A549 treated with AZD9567 at 1 μM for 4 hours (cell line): ENCODE results near the gene USP17L17. TPM values are rescaled to one million over a fixed set of nuclear protein-coding genes. Genes with fewer than 3 reads are reported as not detected.

ENCODE experiments used
- total RNA-seq: library from RNA; stranded (reverse); fragments of 200-300 nt; extraction: Qiagen RNA extraction; gene quantifications from 5 replicates; pipeline ENCODE4 v1.2.3, GENCODE V29; 2022; ENCODE audit not compliant: insufficient read depth

The USP17L17 gene, protein sequence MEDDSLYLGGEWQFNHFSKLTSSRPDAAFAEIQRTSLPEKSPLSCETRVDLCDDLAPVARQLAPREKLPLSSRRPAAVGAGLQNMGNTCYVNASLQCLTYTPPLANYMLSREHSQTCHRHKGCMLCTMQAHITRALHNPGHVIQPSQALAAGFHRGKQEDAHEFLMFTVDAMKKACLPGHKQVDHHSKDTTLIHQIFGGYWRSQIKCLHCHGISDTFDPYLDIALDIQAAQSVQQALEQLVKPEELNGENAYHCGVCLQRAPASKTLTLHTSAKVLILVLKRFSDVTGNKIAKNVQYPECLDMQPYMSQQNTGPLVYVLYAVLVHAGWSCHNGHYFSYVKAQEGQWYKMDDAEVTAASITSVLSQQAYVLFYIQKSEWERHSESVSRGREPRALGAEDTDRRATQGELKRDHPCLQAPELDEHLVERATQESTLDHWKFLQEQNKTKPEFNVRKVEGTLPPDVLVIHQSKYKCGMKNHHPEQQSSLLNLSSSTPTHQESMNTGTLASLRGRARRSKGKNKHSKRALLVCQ
- total RNA-seq = not detected in 5 replicates

DNA sequence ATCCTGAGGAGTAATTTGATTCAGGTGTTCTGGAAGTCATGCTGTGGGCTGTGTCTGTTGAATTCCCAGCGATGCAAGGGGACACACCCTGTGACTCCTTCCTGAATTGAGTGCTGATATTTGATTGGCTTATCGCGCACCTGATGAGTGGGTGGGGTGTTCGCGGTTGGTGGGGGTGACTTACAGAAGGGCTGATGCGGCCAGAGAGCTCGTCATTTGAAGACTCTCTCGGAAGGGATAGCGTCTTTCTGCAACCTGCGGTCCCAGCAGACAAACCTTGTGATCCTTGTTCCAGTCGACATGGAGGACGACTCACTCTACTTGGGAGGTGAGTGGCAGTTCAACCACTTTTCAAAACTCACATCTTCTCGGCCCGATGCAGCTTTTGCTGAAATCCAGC is at the start of gene USP17L17:
Gene USP17L17 (plus strand): TSS at position 301 of the 400 bp plus-strand sequence. CDS start 0 bp downstream, at position 301.

DNA sequence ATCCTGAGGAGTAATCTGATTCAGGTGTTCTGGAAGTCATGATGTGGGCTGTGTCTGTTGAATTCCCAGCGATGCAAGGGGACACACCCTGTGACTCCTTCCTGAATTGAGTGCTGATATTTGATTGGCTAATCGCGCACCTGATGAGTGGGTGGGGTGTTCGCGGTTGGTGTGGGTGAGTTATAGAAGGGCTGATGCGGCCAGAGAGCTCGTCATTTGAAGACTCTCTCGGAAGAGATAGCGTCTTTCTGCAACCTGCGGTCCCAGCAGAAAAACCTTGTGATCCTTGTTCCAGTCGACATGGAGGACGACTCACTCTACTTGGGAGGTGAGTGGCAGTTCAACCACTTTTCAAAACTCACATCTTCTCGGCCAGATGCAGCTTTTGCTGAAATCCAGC is 33.3 kb upstream of the USP17L17 start, which contains the start of gene USP17L10:
Gene USP17L10 (plus strand): TSS at position 301 of the 400 bp plus-strand sequence. CDS start 0 bp downstream, at position 301.

DNA sequence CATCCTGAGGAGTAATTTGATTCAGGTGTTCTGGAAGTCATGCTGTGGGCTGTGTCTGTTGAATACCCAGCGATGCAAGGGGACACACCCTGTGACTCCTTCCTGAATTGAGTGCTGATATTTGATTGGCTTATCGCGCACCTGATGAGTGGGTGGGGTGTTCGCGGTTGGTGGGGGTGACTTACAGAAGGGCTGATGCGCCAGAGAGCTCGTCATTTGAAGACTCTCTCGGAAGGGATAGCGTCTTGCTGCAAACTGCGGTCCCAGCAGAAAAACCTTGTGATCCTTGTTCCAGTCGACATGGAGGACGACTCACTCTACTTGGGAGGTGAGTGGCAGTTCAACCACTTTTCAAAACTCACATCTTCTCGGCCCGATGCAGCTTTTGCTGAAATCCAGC is 28.6 kb upstream of the USP17L17 start, which contains the start of gene USP17L11:
Gene USP17L11 (plus strand): TSS at position 301 of the 400 bp plus-strand sequence. CDS start 0 bp downstream, at position 301.

DNA sequence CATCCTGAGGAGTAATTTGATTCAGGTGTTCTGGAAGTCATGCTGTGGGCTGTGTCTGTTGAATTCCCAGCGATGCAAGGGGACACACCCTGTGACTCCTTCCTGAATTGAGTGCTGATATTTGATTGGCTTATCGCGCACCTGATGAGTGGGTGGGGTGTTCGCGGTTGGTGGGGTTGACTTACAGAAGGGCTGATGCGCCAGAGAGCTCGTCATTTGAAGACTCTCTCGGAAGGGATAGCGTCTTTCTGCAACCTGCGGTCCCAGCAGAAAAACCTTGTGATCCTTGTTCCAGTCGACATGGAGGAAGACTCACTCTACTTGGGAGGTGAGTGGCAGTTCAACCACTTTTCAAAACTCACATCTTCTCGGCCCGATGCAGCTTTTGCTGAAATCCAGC is 23.8 kb upstream of the USP17L17 start, which contains the start of gene USP17L12:
Gene USP17L12 (plus strand): TSS at position 301 of the 400 bp plus-strand sequence. CDS start 0 bp downstream, at position 301.

DNA sequence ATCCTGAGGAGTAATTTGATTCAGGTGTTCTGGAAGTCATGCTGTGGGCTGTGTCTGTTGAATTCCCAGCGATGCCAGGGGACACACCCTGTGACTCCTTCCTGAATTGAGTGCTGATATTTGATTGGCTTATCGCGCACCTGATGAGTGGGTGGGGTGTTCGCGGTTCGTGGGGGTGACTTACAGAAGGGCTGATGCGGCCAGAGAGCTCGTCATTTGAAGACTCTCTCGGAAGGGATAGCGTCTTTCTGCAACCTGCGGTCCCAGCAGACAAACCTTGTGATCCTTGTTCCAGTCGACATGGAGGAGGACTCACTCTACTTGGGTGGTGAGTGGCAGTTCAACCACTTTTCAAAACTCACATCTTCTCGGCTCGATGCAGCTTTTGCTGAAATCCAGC is 19.1 kb upstream of the USP17L17 start, which contains the start of gene USP17L13:
Gene USP17L13 (plus strand): TSS at position 301 of the 400 bp plus-strand sequence. CDS start 0 bp downstream, at position 301.

DNA sequence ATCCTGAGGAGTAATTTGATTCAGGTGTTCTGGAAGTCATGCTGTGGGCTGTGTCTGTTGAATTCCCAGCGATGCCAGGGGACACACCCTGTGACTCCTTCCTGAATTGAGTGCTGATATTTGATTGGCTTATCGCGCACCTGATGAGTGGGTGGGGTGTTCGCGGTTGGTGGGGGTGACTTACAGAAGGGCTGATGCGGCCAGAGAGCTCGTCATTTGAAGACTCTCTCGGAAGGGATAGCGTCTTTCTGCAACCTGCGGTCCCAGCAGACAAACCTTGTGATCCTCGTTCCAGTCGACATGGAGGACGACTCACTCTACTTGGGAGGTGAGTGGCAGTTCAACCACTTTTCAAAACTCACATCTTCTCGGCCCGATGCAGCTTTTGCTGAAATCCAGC is 9.6 kb upstream of the USP17L17 start, which contains the start of gene USP17L15:
Gene USP17L15 (plus strand): TSS at position 301 of the 400 bp plus-strand sequence. CDS start 0 bp downstream, at position 301.

DNA sequence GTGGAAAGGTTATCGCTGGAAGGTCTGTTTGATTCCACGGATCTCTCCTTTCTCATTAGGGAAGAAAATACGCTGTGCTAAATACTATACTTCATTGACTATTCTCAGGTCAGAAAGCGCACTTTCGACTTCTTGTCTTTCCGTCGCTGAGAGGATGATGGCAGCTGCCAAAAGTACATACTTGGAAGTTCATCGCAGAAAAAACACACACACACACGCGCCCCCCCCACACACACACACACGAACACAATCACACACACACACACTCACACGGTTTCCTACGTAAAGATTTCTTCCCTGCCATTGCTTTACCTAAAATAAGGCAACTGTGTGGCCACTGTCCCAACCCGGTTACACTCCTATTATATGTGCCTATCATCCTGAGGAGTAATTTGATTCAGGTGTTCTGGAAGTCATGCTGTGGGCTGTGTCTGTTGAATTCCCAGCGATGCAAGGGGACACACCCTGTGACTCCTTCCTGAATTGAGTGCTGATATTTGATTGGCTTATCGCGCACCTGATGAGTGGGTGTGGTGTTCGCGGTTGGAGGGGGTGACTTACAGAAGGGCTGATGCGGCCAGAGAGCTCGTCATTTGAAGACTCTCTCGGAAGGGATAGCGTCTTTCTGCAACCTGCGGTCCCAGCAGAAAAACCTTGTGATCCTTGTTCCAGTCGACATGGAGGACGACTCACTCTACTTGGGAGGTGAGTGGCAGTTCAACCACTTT is 4.4 kb downstream of the USP17L17 start, which contains the start of gene USP17L18:
Gene USP17L18 (plus strand): TSS at position 678 of the 728 bp plus-strand sequence. CDS start 0 bp downstream, at position 678.

DNA sequence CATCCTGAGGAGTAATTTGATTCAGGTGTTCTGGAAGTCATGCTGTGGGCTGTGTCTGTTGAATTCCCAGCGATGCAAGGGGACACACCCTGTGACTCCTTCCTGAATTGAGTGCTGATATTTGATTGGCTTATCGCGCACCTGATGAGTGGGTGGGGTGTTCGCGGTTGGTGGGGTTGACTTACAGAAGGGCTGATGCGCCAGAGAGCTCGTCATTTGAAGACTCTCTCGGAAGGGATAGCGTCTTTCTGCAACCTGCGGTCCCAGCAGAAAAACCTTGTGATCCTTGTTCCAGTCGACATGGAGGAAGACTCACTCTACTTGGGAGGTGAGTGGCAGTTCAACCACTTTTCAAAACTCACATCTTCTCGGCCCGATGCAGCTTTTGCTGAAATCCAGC is 9.4 kb downstream of the USP17L17 start, which contains the start of gene USP17L19:
Gene USP17L19 (plus strand): TSS at position 301 of the 400 bp plus-strand sequence. CDS start 0 bp downstream, at position 301.

DNA sequence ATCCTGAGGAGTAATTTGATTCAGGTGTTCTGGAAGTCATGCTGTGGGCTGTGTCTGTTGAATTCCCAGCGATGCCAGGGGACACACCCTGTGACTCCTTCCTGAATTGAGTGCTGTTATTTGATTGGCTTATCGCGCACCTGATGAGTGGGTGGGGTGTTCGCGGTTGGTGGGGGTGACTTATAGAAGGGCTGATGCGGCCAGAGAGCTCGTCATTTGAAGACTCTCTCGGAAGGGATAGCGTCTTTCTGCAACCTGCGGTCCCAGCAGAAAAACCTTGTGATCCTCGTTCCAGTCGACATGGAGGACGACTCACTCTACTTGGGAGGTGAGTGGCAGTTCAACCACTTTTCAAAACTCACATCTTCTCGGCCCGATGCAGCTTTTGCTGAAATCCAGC is 14.1 kb downstream of the USP17L17 start, which contains the start of gene USP17L20:
Gene USP17L20 (plus strand): TSS at position 301 of the 400 bp plus-strand sequence. CDS start 0 bp downstream, at position 301.

DNA sequence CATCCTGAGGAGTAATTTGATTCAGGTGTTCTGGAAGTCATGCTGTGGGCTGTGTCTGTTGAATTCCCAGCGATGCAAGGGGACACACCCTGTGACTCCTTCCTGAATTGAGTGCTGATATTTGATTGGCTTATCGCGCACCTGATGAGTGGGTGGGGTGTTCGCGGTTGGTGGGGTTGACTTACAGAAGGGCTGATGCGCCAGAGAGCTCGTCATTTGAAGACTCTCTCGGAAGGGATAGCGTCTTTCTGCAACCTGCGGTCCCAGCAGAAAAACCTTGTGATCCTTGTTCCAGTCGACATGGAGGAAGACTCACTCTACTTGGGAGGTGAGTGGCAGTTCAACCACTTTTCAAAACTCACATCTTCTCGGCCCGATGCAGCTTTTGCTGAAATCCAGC is 18.9 kb downstream of the USP17L17 start, which contains the start of gene USP17L21:
Gene USP17L21 (plus strand): TSS at position 301 of the 400 bp plus-strand sequence. CDS start 0 bp downstream, at position 301.

DNA sequence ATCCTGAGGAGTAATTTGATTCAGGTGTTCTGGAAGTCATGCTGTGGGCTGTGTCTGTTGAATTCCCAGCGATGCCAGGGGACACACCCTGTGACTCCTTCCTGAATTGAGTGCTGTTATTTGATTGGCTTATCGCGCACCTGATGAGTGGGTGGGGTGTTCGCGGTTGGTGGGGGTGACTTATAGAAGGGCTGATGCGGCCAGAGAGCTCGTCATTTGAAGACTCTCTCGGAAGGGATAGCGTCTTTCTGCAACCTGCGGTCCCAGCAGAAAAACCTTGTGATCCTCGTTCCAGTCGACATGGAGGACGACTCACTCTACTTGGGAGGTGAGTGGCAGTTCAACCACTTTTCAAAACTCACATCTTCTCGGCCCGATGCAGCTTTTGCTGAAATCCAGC is 23.6 kb downstream of the USP17L17 start, which contains the start of gene USP17L22:
Gene USP17L22 (plus strand): TSS at position 301 of the 400 bp plus-strand sequence. CDS start 0 bp downstream, at position 301.

Other genes with a start within 250 kb of the USP17L17 start
- gene FAM90A26, start 73.5 kb upstream of the USP17L17 start, total RNA-seq = 0.02 TPM in 1 of 5 replicates, not detected in the others
- gene USP17L10, start 33.2 kb upstream of the USP17L17 start, total RNA-seq = not detected in 5 replicates
- gene USP17L11, start 28.5 kb upstream of the USP17L17 start, total RNA-seq = 0.06 TPM in 1 of 5 replicates, not detected in the others
- gene USP17L12, start 23.7 kb upstream of the USP17L17 start, total RNA-seq = not detected in 5 replicates
- not detected in 5 replicates for gene USP17L13, start 19.0 kb upstream of the USP17L17 start, total RNA-seq
- not detected in 5 replicates for gene USP17L15, start 9.5 kb upstream of the USP17L17 start, total RNA-seq
- not detected in 5 replicates for gene USP17L18, start 4.8 kb downstream of the USP17L17 start, total RNA-seq
- not detected in 5 replicates for gene USP17L19, start 9.5 kb downstream of the USP17L17 start, total RNA-seq
- gene USP17L20, start 14.2 kb downstream of the USP17L17 start, total RNA-seq = not detected in 5 replicates
- not detected in 5 replicates for gene USP17L21, start 19.0 kb downstream of the USP17L17 start, total RNA-seq
- gene USP17L22, start 23.7 kb downstream of the USP17L17 start, total RNA-seq = not detected in 5 replicates
- not detected in 5 replicates for gene USP17L24, start 81.3 kb downstream of the USP17L17 start, total RNA-seq
- gene USP17L25, start 86.0 kb downstream of the USP17L17 start, total RNA-seq = not detected in 5 replicates
- not detected in 5 replicates for gene USP17L26, start 90.8 kb downstream of the USP17L17 start, total RNA-seq
- not detected in 5 replicates for gene USP17L5, start 95.5 kb downstream of the USP17L17 start, total RNA-seq
- not detected in 5 replicates for gene USP17L27, start 100.3 kb downstream of the USP17L17 start, total RNA-seq
- gene USP17L28, start 105.0 kb downstream of the USP17L17 start, total RNA-seq = not detected in 5 replicates
- not detected in 5 replicates for gene USP17L29, start 109.8 kb downstream of the USP17L17 start, total RNA-seq
- gene USP17L30, start 119.2 kb downstream of the USP17L17 start, total RNA-seq = not detected in 5 replicates
- not detected in 5 replicates for gene DEFB131A, start 200.5 kb downstream of the USP17L17 start, total RNA-seq